HG02885 (cell line): ENCODE measurements around the gene NEK5.
"Not testable (repeated sequence)": the region's sequence is repeated elsewhere in the genome, so short reads cannot be mapped to it uniquely, and the experiment has no call there.

Experiments
- ATAC-seq: cut with Tn5 transposase; IDR thresholded peaks from one replicate; pipeline ENCODE4 v1.9.1; 2021; ENCODE audit warnings: mild to moderate bottlenecking; ENCODE audit not compliant: unreplicated experiment, poor library complexity

NEK5 gene

GRCh38 chr13:52084981-52085380 lies 43.9 kb downstream of the NEK5 start:
- ATAC-seq = not testable (repeated sequence)

DNA sequence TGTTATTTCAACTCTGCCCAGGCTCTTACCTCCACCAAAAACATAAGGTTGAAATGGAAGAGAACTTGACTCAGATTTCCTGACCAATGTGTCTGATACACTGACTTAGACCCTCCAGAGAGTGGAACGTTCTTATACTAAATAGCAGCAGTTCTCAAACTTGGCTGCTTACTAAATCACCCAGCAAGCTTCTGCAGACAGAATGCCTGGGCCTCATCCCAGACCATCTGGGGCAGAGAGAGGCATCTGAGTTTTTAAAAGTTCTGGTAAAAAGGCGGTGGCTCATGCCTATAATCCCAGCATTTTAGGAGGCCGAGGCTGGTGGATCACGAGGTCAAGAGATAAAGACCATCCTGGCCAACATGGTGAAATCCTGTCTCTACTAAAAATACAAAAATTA lies 46.3 kb downstream of the NEK5 start:
- ATAC-seq = no peak

DNA sequence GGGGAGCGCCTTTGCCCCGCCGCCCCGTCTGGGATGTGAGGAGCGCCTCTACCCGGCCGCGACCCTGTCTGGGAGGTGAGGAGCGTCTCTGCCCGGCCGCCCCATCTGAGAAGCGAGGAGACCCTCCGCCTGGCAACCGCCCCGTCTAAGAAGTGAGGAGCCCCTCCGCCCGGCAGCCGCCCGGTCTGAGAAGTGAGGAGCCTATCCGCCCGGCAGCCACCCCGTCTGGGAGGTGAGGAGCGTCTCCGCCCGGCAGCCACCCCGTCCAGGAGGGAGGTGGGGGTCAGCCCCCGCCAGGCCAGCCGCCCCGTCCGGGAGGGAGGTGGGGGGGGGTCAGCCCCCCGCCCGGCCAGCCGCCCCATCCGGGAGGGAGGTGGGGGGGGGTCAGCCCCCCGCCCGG lies 49.0 kb downstream of the NEK5 start:
- not testable (repeated sequence) for ATAC-seq

DNA sequence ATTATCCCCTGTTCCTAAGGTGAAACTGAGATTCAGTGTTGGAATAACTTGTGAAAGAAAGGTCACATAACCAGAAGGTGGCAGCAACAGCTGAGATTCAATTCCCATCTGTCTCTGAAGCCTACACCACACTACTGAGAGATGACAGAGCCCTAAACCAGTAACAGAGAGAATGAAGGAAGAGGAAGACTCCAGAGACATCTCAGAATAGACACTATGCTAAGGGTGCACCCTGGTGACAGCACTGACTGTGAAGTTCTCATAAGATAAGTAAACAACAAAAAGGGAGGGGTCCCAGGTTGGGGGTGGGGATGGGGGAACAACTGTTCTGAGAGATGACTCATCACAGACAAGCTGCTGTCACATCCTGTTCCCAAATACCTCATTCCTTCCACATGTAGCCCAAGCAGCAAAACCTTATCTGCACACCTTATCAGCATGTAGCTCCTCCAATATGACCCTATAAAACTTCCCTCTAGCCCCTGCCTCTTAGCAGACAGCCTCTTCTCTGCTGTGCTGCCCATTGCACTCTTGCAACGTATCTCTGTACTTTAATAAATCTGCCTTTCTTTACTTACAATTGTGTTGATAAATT lies 57.8 kb downstream of the NEK5 start:
- ATAC-seq = no peak

GRCh38 chr13:52067237-52067636 lies 61.6 kb downstream of the NEK5 start:
- ATAC-seq = no peak

DNA sequence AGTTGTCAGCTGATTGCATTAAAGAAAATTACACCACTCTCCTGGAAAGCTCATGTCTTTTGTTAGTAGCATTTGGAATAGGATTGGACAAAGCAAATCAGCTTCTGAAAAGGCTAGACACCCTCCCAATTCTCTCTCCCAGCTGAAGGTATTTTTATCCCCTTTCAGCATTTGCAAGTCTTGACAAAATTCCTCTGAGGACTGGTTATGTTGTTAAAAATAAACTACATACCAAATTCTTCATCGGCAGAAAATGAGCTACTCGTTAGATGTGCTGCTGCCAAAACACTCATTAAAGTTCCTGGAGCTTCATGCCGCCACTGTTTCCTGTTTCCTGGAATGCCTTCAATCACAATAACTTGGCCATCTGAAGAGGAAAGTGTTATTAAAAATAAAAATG lies 67.3 kb downstream of the NEK5 start:
- ATAC-seq = no peak

DNA sequence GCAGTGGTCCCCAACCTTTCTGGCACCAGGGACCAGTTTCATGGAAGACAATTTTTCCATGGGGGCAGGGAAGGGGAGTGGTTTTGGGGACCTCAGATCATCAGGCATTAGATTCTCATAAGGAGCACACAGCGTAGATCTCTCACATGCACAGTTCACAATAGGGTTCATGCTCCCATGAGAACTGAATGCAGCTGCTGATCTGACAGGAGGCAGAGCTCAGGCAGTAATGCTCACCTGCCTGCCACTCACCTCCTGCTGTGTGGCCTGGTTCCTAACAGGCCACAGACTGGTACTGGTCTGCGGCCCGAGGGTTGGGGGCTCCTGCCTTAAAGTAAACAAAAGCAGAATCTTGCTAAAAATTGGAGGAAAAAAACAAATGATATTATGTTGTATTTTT lies 67.8 kb downstream of the NEK5 start:
- not testable (repeated sequence) for ATAC-seq

DNA sequence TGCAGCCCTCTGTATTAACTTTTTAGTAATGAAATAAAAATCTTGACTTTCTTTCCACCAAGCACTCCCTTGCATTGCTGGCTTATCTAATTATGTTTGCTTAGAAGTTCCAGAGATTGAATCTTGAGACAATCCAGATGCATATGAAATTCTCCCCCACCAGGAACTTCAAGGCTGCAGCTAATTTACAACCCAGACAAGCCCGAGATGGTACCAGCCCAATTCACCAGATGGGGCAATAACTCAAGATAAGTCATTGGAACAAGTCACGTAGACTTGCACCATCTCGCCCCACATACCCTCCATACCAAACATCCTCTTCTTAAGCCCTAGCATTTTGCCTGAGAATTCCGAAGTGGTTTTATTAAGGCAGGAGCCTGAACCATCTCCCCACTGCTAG lies 75.4 kb downstream of the NEK5 start:
- ATAC-seq = no peak

GRCh38 chr13:52051400-52051799 lies 77.5 kb downstream of the NEK5 start:
- ATAC-seq = no peak

GRCh38 chr13:52048516-52048915 lies 80.4 kb downstream of the NEK5 start:
- no peak for ATAC-seq

DNA sequence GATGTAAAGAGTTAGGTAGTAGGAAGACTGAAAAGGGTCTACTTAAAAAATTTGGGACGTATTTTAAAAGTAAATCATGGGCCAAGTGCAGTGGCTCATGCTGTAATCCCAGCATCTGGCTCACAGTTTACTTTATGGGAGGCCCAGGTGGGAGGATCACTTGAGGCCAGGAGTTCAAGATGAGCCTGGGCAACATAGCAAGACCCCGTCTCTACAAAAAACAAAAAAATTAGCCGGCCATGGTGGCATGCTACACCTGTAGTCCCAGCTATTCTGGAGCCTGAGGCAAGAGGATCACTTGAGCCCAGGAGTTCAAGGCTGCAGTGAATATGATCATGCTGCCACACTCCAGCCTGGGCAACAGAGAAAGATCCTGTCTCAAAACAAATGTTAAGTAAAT lies 81.4 kb downstream of the NEK5 start:
- no peak for ATAC-seq

GRCh38 chr13:52043675-52044074 lies 85.2 kb downstream of the NEK5 start:
- ATAC-seq = no peak

- no peak for ATAC-seq
Measured at GRCh38 chr13:52036037-52036436, 92.8 kb downstream of the NEK5 start.

DNA sequence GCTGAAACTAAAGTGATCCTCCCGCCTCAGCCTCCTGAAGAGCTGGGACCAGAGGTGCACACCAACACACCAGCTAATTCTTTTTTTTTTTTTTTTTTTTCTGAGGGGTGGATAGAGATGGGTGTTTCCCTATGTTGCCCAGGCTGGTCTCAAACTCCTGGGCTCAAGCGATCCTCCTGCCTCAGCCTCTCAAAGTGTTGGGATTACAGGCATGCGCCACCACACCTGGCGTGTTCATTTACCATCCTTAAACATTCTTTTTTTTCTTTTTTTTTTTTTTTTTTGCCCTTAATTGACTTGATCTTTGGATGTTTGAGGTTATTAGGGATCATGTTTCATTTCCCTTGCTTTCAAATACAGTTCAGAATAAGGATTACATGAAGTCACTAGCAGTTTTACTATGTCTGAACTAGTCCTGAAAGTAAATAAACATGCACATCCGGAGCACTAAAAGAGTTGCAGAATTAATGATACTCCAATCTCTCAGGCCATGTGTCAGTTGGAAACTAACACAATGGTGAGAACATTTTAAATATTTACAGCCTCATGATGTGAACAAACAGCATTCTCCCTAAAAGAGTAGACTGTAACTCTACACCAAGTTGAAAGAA lies 94.2 kb downstream of the NEK5 start:
- no peak for ATAC-seq

DNA sequence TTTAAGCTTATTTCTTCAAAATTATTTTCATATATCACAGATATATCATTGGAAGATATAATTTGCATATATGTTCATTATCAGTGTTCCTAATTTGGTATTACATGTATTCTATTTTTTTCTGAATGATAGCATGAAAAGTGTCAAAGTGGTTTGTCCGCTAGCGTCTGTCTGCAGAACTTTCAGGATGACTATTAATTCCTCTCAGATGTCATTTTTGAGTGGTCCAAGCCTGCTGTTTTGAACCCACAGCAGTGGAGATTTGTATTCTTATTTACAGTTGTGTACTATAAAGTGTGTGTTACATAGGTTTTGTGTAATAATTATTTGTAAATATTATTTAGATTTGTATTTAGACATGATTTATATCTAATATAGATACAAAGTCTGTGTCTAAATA lies 95.8 kb downstream of the NEK5 start:
- ATAC-seq = no peak

DNA sequence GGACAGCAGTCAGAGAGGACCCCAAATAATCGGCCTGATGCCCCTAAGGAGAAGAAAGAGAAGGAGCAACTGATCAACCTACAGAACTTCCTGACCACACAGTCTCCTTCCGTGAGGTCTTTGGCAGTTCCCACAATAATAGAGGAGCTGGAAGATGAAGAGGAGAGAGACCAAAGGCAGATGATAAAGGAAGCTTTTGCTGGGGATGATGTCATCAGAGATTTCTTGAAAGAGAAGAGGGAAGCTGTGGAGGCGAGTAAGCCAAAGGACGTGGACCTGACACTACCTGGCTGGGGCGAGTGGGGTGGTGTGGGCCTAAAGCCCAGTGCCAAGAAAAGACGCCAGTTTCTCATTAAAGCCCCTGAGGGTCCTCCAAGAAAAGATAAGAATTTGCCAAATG lies 98.5 kb downstream of the NEK5 start:
- not testable (repeated sequence) for ATAC-seq

DNA sequence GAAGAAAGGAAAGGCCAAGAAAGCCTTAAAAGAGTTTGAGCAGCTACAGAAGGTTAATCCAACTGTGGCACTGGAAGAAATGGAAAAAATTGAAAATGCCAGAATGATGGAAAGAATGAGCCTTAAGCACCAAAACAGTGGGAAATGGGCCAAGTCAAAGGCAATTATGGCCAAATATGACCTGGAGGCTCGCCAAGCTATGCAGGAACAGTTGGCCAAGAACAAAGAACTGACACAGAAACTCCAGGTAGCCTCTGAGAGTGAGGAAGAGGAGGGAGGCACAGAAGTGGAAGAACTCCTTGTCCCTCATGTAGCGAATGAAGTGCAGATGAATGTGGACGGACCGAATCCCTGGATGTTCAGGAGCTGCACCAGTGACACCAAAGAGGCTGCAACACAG lies 99.3 kb downstream of the NEK5 start:
- no peak for ATAC-seq

DNA sequence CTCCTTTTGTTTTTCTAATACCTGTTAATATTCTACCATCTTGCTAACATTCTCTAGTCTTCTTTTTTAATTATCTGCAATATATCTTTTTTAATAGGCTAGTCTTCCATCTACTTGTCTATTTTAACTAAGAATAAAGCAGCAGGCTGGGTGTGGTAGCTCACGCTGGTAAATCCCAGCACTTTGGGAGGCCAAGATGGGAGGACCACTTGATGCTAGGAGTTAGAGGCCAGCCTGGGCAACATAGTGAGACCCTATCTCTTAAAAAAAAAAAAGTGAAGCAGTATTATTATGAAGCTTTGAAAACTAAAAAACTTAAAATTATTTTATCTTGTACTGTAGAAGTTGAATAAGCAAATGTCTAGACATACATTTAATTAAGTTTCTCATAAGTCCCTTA lies 101.0 kb downstream of the NEK5 start:
- no peak for ATAC-seq

- no peak for ATAC-seq
Measured at GRCh38 chr13:52026246-52026626, 102.6 kb downstream of the NEK5 start.

DNA sequence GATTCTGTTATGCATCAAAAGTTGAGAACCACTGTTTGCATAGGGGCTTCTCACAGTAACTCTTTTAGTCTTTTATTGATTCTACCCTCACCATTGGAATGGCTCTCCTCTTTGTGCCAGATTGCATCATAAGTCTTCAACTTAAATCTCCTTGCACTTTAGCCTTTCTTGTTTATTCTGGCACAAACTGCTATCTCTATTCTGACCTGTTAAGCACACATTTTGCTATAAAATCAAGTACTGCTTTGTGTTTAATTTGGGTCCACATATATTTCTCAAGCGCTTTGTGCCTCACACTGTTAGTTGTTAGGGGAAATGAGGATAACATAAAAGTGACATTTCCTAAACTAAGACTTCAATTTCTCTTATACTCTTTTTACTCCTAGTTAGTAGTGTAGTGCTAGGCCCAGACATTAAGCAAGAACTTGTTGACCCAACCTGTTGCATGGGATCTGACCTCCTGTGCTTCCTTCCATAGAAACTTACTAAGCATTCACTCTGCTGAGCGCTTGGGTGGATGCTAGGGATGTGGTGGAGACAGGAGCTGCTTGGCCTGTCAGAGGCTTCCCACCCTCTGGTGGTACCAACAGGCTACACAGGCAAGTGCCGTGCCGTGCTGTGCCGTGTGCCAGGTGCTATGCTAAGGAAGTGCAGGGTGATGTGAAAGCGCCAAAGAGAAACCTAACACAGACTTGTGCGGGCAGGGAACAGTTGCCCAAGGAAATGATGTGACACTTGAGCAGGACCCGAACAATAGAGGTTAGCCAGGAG lies 103.2 kb downstream of the NEK5 start:
- ATAC-seq = no peak

DNA sequence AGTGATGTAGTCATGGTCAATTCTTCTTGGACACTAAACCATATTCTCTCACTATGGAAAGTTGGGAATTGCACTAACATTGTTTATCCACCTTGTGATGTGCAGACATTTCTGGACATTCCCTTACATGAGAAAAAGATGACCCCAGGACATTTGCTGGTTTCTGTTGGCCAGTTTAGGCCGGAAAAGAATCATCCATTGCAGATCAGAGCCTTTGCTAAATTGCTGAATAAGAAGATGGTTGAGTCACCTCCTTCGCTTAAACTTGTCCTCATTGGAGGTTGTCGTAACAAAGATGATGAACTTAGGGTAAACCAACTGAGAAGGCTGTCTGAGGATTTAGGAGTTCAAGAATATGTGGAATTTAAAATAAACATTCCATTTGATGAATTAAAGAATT lies 104.4 kb downstream of the NEK5 start, which contains the start of gene UTP14C:
Gene UTP14C (plus strand): TSS at position 211 of the 400 bp plus-strand sequence. CDS start 4,114 bp downstream, outside the sequence.
- no peak for ATAC-seq

DNA sequence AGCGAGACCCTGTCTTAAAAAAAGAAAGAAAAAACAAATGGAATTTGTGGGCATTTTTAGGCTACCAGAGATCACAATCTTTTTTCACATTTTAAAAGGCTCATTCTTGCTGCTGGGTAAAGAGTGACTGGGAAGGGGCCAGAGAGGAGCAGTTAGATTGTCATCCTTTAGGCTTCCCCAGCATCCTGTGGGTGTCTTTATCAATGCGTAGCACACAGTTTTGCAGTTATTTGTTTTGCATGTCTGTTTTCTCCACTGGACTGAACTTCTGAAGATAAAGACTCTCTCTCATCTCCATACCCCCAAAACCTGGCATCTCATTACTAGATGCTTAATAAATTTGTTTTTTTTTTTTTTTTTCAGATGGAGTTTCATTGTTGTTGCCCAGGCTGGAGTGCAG lies 106.5 kb downstream of the NEK5 start:
- ATAC-seq = no peak
